Ishikawa (cell line): ENCODE results near the gene MYO3A.

Experiments
- CEBPB ChIP-seq: IDR thresholded peaks from 2 replicates; pipeline ENCODE4 v1.6.1; 2012
- CREB1 ChIP-seq: IDR thresholded peaks from 2 replicates; pipeline ENCODE4 v1.6.1; 2012; ENCODE audit warnings: low read depth
- EGR1 ChIP-seq: IDR thresholded peaks from 2 replicates; pipeline ENCODE4 v1.6.1; 2012
- EP300 ChIP-seq: IDR thresholded peaks from 2 replicates; pipeline ENCODE4 v1.6.1; 2012; ENCODE audit warnings: borderline replicate concordance
- FOXM1 ChIP-seq: IDR thresholded peaks from 2 replicates; pipeline ENCODE4 v1.6.1; 2012; ENCODE audit warnings: low read depth, borderline replicate concordance
- RAD21 ChIP-seq: IDR thresholded peaks from 2 replicates; pipeline ENCODE4 v1.6.1; 2012; ENCODE audit warnings: low read depth
- REST ChIP-seq: IDR thresholded peaks from 2 replicates; pipeline ENCODE4 v1.6.1; 2012; ENCODE audit warnings: low read depth, mild to moderate bottlenecking
- TAF1 ChIP-seq: IDR thresholded peaks from 2 replicates; pipeline ENCODE4 v1.6.1; 2012; ENCODE audit warnings: low read depth, mild to moderate bottlenecking
- TCF12 ChIP-seq: IDR thresholded peaks from 2 replicates; pipeline ENCODE4 v1.6.1; 2012; ENCODE audit warnings: low read depth
- TEAD4 ChIP-seq: IDR thresholded peaks from 2 replicates; pipeline ENCODE4 v1.6.1; 2012
- ZBTB7A ChIP-seq: IDR thresholded peaks from 2 replicates; pipeline ENCODE4 v1.6.1; 2012; ENCODE audit warnings: low read depth

- TF ChIP-seq EP300, result no peak
- TF ChIP-seq TCF12, result no peak
- no peak for TF ChIP-seq TAF1
- TF ChIP-seq CEBPB, result no peak
- no peak for TF ChIP-seq EGR1
- no peak for TF ChIP-seq REST
- no peak for TF ChIP-seq FOXM1
- TF ChIP-seq RAD21, result no peak
- no peak for TF ChIP-seq ZBTB7A
- no peak for TF ChIP-seq CREB1
- no peak for TF ChIP-seq TEAD4
These were observed 34.7 kb upstream of the MYO3A start for GRCh38 chr10:25899304-25899703.
